GM12878 (cell line): Measurements from ENCODE around the gene MAPKAP1. TPM values are rescaled to one million over a fixed set of nuclear protein-coding genes. Genes with fewer than 3 reads are reported as not detected.

Experiments used
- ATAC-seq: fragments of 200-7000 bp; cut with Tn5 transposase; 3 replicates; pipeline ENCODE4 v1.9.1; 2020; ENCODE audit warnings: mild to moderate bottlenecking, moderate library complexity
- BruUV-seq: library from RNA; stranded (reverse); fragments of 400-500 nt; replicated peaks from 2 replicates; lab custom pipeline; 2021; lab: Mats Ljungman, UMichigan
- CTCF ChIA-PET: fragments of 300-600 bp; sonication (Branson Sonifier 250); formaldehyde crosslinking; extraction: SDS; loops from one replicate; lab custom pipeline; 2021; ENCODE audit warnings: inconsistent platforms; lab: Yijun Ruan, JAX
- POLR2A ChIA-PET: fragments of 350-600 bp; formaldehyde crosslinking; extraction: SDS; loops from one replicate; lab custom pipeline; 2021; ENCODE audit warnings: inconsistent platforms; lab: Charles Lee
- RAD21 ChIA-PET: fragments of 300-600 bp; sonication (Branson Sonifier 250); formaldehyde crosslinking; loops from one replicate; lab custom pipeline; 2023; ENCODE audit warnings: antibody characterized with exemption; ENCODE audit not compliant: unreplicated experiment; lab: Charles Lee
- SMC1A ChIA-PET: fragments of 300-600 bp; sonication (Branson Sonifier 250); formaldehyde crosslinking; loops from one replicate; lab custom pipeline; 2023; ENCODE audit not compliant: unreplicated experiment, uncharacterized antibody; lab: Charles Lee
- DNase-seq: peaks from one replicate; pipeline ENCODE4 v3.0.0-alpha.2; 2011; ENCODE audit warnings: low read depth, low spot score
- FAIRE-seq: peaks from 3 replicates; lab custom pipeline; 2011; peaks lifted over from hg19 to GRCh38; lab: Jason Lieb, UNC
- H2AFZ ChIP-seq: 2 replicates; pipeline ENCODE4 v1.6.0; 2011; ENCODE audit warnings: low read depth, low read length, control low read depth; ENCODE audit not compliant: control insufficient read depth
- H3K27ac ChIP-seq: 2 replicates; pipeline ENCODE4 v1.5.1; 2011; ENCODE audit warnings: control low read depth; ENCODE audit not compliant: control insufficient read depth, insufficient read depth
- H3K27me3 ChIP-seq, 2 experiments: replicated peaks in 1 of 2; 2 replicates each; pipeline versions ENCODE4 v1.6.0 to v1.6.1; 2011; ENCODE audit warnings: low read length in 1 of 2; ENCODE audit not compliant: control insufficient read depth in 2 of 2, insufficient read depth in 2 of 2
- H3K36me3 ChIP-seq, 2 experiments: 2 replicates each; pipeline ENCODE4 v1.5.1; 2011; ENCODE audit warnings: low read length in 1 of 2; ENCODE audit not compliant: control insufficient read depth in 2 of 2, insufficient read depth in 2 of 2
- H3K4me1 ChIP-seq: 2 replicates; pipeline ENCODE4 v1.6.1; 2011; ENCODE audit warnings: mild to moderate bottlenecking, low read length, moderate library complexity, mixed read lengths; ENCODE audit not compliant: control insufficient read depth, insufficient read depth
- H3K4me2 ChIP-seq: 2 replicates; pipeline ENCODE4 v1.6.0; 2011; ENCODE audit warnings: control low read depth; ENCODE audit not compliant: control insufficient read depth, insufficient read depth
- H3K4me3 ChIP-seq: fragments of 200-600 bp; sonication (generic); 2 replicates; pipeline ENCODE4 v1.5.1; 2016
- H3K79me2 ChIP-seq: 2 replicates; pipeline ENCODE4 v1.6.0; 2011; ENCODE audit warnings: low read length; ENCODE audit not compliant: control insufficient read depth, insufficient read depth
- H3K9ac ChIP-seq: 2 replicates; pipeline ENCODE4 v1.8.0; 2011; ENCODE audit warnings: low read length, control low read depth, mixed read lengths; ENCODE audit not compliant: control insufficient read depth, insufficient read depth
- H3K9me3 ChIP-seq: replicated peaks from 3 replicates; pipeline ENCODE4 v1.5.1; 2011; ENCODE audit warnings: mild to moderate bottlenecking, low read length; ENCODE audit not compliant: control insufficient read depth, insufficient read depth
- H4K20me1 ChIP-seq: 2 replicates; pipeline ENCODE4 v1.6.0; 2011; ENCODE audit not compliant: control insufficient read depth, insufficient read depth
- CHD2 ChIP-seq: IDR thresholded peaks from 2 replicates; pipeline ENCODE4 v1.6.1; 2011; ENCODE audit warnings: low read depth, low read length, improper control_type of control experiment, borderline replicate concordance
- CTCF ChIP-seq, 3 experiments: IDR thresholded peaks in 2 of 3; conservative IDR thresholded peaks in 1 of 3; 2 replicates each; pipeline ENCODE4 v1.5.1; 2011; ENCODE audit warnings: low read depth in 3 of 3, low read length in 3 of 3, mild to moderate bottlenecking in 3 of 3, control low read depth in 2 of 3, moderate library complexity in 2 of 3, inconsistent platforms in 1 of 3, mixed read lengths in 1 of 3; ENCODE audit not compliant: control insufficient read depth in 2 of 3, insufficient read depth in 1 of 3; ENCODE audit errors: extremely low read depth in 1 of 3
- FOXM1 ChIP-seq: IDR thresholded peaks from 2 replicates; pipeline ENCODE4 v1.6.1; 2012; ENCODE audit warnings: low read depth, mild to moderate bottlenecking, inconsistent platforms, low read length, moderate library complexity
- HDAC2 ChIP-seq: fragments of 200-600 bp; sonication (generic); IDR thresholded peaks from 2 replicates; pipeline ENCODE4 v1.6.1; 2017
- KLF5 ChIP-seq: fragments of 450-650 bp; IDR thresholded peaks from 2 replicates; pipeline ENCODE4 v1.6.1; 2014; ENCODE audit warnings: mild to moderate bottlenecking; ENCODE audit not compliant: partially characterized antibody
- NFYB ChIP-seq: IDR thresholded peaks from 2 replicates; pipeline ENCODE4 v1.6.1; 2011; ENCODE audit warnings: low read depth, mild to moderate bottlenecking, low read length, improper control_type of control experiment, moderate library complexity; ENCODE audit not compliant: insufficient read depth
- PKNOX1 ChIP-seq: fragments of 450-650 bp; IDR thresholded peaks from 2 replicates; pipeline ENCODE4 v1.6.1; 2016; ENCODE audit warnings: mild to moderate bottlenecking
- RFX5 ChIP-seq: IDR thresholded peaks from 2 replicates; pipeline ENCODE4 v1.6.1; 2011; ENCODE audit warnings: low read depth, low read length, improper control_type of control experiment
- SMAD5 ChIP-seq: IDR thresholded peaks from 2 replicates; pipeline ENCODE4 v1.6.1; 2016; ENCODE audit warnings: antibody characterized with exemption, low read depth
- SMARCA5 ChIP-seq: fragments of 450-650 bp; IDR thresholded peaks from 2 replicates; pipeline ENCODE4 v1.6.1; 2017; ENCODE audit warnings: mild to moderate bottlenecking
- SP1 ChIP-seq: IDR thresholded peaks from one replicate; pipeline ENCODE4 v1.6.1; 2011; ENCODE audit warnings: low read depth, low read length
- WRNIP1 ChIP-seq: IDR thresholded peaks from 2 replicates; pipeline ENCODE4 v1.6.1; 2011; ENCODE audit warnings: low read depth, low read length, improper control_type of control experiment, borderline replicate concordance
- ZBED1 ChIP-seq: IDR thresholded peaks from 2 replicates; pipeline ENCODE4 v1.6.1; 2016; ENCODE audit warnings: borderline replicate concordance
- ZBTB11 ChIP-seq: fragments of 450-650 bp; formaldehyde crosslinking; IDR thresholded peaks from 2 replicates; pipeline ENCODE4 v1.5.0; 2022; ENCODE audit warnings: mild to moderate bottlenecking, missing genetic modification characterization
- WGBS: methylation state at CpG from one replicate; pipeline ENCODE4 v1.1.6; 2016; ENCODE audit warnings: low lambda C conversion rate; ENCODE audit not compliant: insufficient replicate concordance, insufficient coverage; ENCODE audit errors: missing lambda C conversion rate; 5-methylcytosine and 5-hydroxymethylcytosine counted together
- in situ Hi-C: fragments of 300-500 bp; cut with MboI; formaldehyde crosslinking; loops from 9 replicates; pipeline ENCODE4 v1.14.3; 2018; ENCODE audit warnings: mixed read lengths
- intact Hi-C: fragments of 100-400 bp; cut with micrococcal nuclease; formaldehyde crosslinking; loops from one replicate; pipeline ENCODE4 v1.14.2; 2022; ENCODE audit not compliant: unreplicated experiment
- polyA plus RNA-seq, 11 experiments: library from polyadenylated mRNA; depleted of rRNA in 4 of 11; unstranded in 6 of 11; stranded (reverse) in 5 of 11; fragments of >200 nt; fragmentation: Nextera tagmentation in 4 of 11; fragmentation: Illumina TruSeq in 1 of 11; extraction: Ambion mirVana in 4 of 11; extraction: Trizol in 1 of 11; gene quantifications; 1 replicate in 1 of 11; 2 replicates in 10 of 11; pipeline versions ENCODE4 v1.2.1 to v1.2.3, GENCODE V29; 2011 to 2016; ENCODE audit warnings: inconsistent platforms in 2 of 11, missing spikeins in 2 of 11, low read depth in 1 of 11
- total RNA-seq, 4 experiments: library from RNA; depleted of rRNA in 3 of 4; stranded (reverse); fragments of >200 nt in 3 of 4; fragmentation: Illumina TruSeq in 1 of 4; extraction: Trizol in 1 of 4; gene quantifications; 2 replicates each; pipeline versions ENCODE4 v1.2.1 to v1.2.3, GENCODE V29; 2013 to 2021

The MAPKAP1 gene
- total and polyA plus RNA-seq, 10 of the 15 experiments (the other 5 are each of a cell fraction or from before 2014, with no cell fraction given) = 5.1 to 188 (median 105) TPM

- no peak for TF ChIP-seq FOXM1
- no peak for TF ChIP-seq ZBED1
- TF ChIP-seq SMARCA5 = no peak
- TF ChIP-seq PKNOX1 = no peak
- no peak for TF ChIP-seq WRNIP1
- TF ChIP-seq CTCF (IDR thresholded peaks at IDR 0.05 in 2 of 3, conservative IDR thresholded peaks at IDR 0.05 in 1 of 3; ENCODE audit: control insufficient read depth in 2 of 3, extremely low read depth in 1 of 3, insufficient read depth in 1 of 3, low read depth in 3 of 3, low read length in 3 of 3) = no peak
These were observed 275.2 kb downstream of the MAPKAP1 start (continued) for GRCh38 chr9:125431741-125432271.

DNA sequence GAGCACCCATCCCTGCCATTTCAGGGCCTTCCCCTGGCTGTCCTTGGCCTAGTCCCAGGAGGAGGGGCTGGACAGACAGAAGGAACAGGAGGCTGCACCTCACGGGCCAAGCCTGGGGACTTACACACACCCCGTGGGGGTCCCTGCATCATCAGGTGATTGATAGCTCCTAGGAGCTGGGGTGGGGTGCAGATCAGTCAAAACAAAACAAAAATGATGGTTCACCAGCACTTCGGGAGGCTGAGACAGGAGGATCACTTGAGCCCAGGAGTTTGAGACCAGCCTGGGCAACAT, 276.0 kb downstream of the MAPKAP1 start:
- Histone ChIP-seq H3K4me3 (no peak overlapping the region), H3K4me2 (no peak overlapping the region), H3K27ac (no peak overlapping the region), H3K27me3 (no peaks in the 10 kb centered on the region), H3K9me3 (no peaks in the 10 kb centered on the region), H3K79me2 (no peaks in the 10 kb centered on the region), H3K4me1 (no peaks in the 10 kb centered on the region), H3K9ac (no peak overlapping the region), H3K36me3 (no peaks in the 10 kb centered on the region), H4K20me1 (no peaks in the 10 kb centered on the region), H2AFZ (no peak overlapping the region)
- intact Hi-C loops = no loop called here
- ChIA-PET POLR2A (interaction anchor here (0.7 kb wide), 1 partner anchor 1055 kb away, joined by 3 read pairs; no protein-coding TSS in a partner anchor), CTCF (no interaction called here), SMC1A (interaction anchor here (0.7 kb wide), 1 partner anchor 200 kb away, joined by 3 read pairs; no protein-coding TSS in a partner anchor), RAD21 (no interaction called here)
- BruUV-seq = no TSS peak
- ATAC-seq = no peak
- FAIRE-seq = no peak
- 28% methylated on average over 3 of the region's 3 CpGs for WGBS
- DNase-seq = no peak
- in situ Hi-C loops = no loop called here
- TF ChIP-seq ZBTB11 (CRISPR knock-in tag) = no peak
- no peak for TF ChIP-seq SP1
- TF ChIP-seq RFX5 = no peak
- TF ChIP-seq KLF5 = no peak
- no peak for TF ChIP-seq HDAC2
- no peak for TF ChIP-seq SMAD5
- no peak for TF ChIP-seq NFYB
- TF ChIP-seq CHD2 = no peak
